CD4-positive, alpha-beta T cell treated with Interleukin-4 for 4 hours (primary cell): ENCODE data around the gene OSBPL10.

Source experiments
- DNase-seq: peaks from one replicate; pipeline ENCODE4 v3.0.0-alpha.2; 2020

Gene OSBPL10

GRCh38 chr3:31985831-31986230 lies 4.8 kb upstream of the OSBPL10 start:
- no peak for DNase-seq

GRCh38 chr3:31984321-31984720 lies 3.3 kb upstream of the OSBPL10 start:
- no peak for DNase-seq

GRCh38 chr3:31980530-31981205 lies 394 bp downstream of the OSBPL10 start:
- DNase-seq: no peak

GRCh38 chr3:31979001-31979697 lies 1.9 kb downstream of the OSBPL10 start:
- DNase-seq: no peak

- DNase-seq: no peak
Observed at GRCh38 chr3:31978553-31978952, 2.5 kb downstream of the OSBPL10 start.

- DNase-seq: no peak
Observed at GRCh38 chr3:31977736-31978135, 3.3 kb downstream of the OSBPL10 start.

GRCh38 chr3:31976302-31976701 lies 4.8 kb downstream of the OSBPL10 start:
- DNase-seq: no peak

GRCh38 chr3:31974964-31975363 lies 6.1 kb downstream of the OSBPL10 start:
- no peak for DNase-seq

GRCh38 chr3:31974471-31974870 lies 6.6 kb downstream of the OSBPL10 start:
- no peak for DNase-seq

- DNase-seq: no peak
Observed at GRCh38 chr3:31973837-31974236, 7.2 kb downstream of the OSBPL10 start.

- no peak for DNase-seq
Observed at GRCh38 chr3:31973081-31973480, 8.0 kb downstream of the OSBPL10 start.

- DNase-seq: no peak
Observed at GRCh38 chr3:31971607-31972006, 9.5 kb downstream of the OSBPL10 start.

- DNase-seq: no peak
Observed at GRCh38 chr3:31968927-31969418, 12.1 kb downstream of the OSBPL10 start.

GRCh38 chr3:31968369-31968926 lies 12.6 kb downstream of the OSBPL10 start:
- DNase-seq: no peak

GRCh38 chr3:31967592-31967991 lies 13.5 kb downstream of the OSBPL10 start:
- DNase-seq: no peak

- no peak for DNase-seq
Observed at GRCh38 chr3:31966978-31967591, 14.0 kb downstream of the OSBPL10 start.

GRCh38 chr3:31962801-31963205 lies 18.3 kb downstream of the OSBPL10 start:
- no peak for DNase-seq

GRCh38 chr3:31960793-31961431 lies 20.1 kb downstream of the OSBPL10 start:
- DNase-seq: no peak

GRCh38 chr3:31959951-31960792 lies 20.9 kb downstream of the OSBPL10 start:
- DNase-seq: no peak

GRCh38 chr3:31959251-31959650 lies 21.8 kb downstream of the OSBPL10 start:
- DNase-seq: no peak

GRCh38 chr3:31958701-31959152 lies 22.3 kb downstream of the OSBPL10 start:
- no peak for DNase-seq

- DNase-seq: no peak
Observed at GRCh38 chr3:31957106-31957505, 24.0 kb downstream of the OSBPL10 start.
